Neural progenitor cell (in vitro differentiated cells): ENCODE data around the gene EMC10.

Source experiments
- EZH2 ChIP-seq: fragments of 200-600 bp; sonication (generic); IDR thresholded peaks from 2 replicates; pipeline ENCODE4 v1.6.1; 2017; ENCODE audit warnings: antibody characterized with exemption, mild to moderate bottlenecking, moderate library complexity
- EZH2phosphoT487 ChIP-seq: fragments of 200-600 bp; sonication (generic); IDR thresholded peaks from 2 replicates; pipeline ENCODE4 v1.6.1; 2017; ENCODE audit warnings: antibody characterized with exemption
- TF ChIP-seq, protein P1 (sequence below): fragments of 200-600 bp; sonication (generic); IDR thresholded peaks from 2 replicates; pipeline ENCODE4 v1.5.1; 2017; ENCODE audit warnings: antibody characterized with exemption, mild to moderate bottlenecking

- TF ChIP-seq, protein P1, sequence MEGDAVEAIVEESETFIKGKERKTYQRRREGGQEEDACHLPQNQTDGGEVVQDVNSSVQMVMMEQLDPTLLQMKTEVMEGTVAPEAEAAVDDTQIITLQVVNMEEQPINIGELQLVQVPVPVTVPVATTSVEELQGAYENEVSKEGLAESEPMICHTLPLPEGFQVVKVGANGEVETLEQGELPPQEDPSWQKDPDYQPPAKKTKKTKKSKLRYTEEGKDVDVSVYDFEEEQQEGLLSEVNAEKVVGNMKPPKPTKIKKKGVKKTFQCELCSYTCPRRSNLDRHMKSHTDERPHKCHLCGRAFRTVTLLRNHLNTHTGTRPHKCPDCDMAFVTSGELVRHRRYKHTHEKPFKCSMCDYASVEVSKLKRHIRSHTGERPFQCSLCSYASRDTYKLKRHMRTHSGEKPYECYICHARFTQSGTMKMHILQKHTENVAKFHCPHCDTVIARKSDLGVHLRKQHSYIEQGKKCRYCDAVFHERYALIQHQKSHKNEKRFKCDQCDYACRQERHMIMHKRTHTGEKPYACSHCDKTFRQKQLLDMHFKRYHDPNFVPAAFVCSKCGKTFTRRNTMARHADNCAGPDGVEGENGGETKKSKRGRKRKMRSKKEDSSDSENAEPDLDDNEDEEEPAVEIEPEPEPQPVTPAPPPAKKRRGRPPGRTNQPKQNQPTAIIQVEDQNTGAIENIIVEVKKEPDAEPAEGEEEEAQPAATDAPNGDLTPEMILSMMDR: no peak
- TF ChIP-seq EZH2phosphoT487 (no peak), EZH2 (no peak)
Measured at GRCh38 chr19:50495020-50495531, 18.8 kb downstream of the EMC10 start.
